ENCODE results near the gene ABCA13. TPM values are rescaled to one million over a fixed set of nuclear protein-coding genes. Genes with fewer than 3 reads are reported as not detected.

The ABCA13 gene
- polyA plus RNA-seq, 3 donors = 0.53 to 0.86 (median 0.69) TPM

DNA sequence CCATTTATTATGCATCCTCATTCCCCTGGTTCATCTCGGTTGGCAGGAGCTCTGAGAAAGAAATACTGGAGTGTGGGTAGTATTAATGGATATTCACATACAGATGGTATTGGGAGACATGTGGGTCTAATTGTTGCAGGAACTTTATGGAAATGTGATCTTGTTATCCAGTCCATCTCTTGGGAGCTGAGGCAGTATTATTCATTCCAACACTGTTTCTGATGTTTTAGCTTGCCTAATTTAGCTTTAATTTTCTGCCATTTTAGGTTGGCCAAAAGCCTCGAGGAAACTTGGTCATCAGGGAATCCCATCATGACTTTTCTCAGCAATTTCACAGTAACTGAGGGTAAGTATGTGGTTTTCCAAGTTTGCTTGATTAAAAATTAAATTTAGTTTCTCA, 125.7 kb downstream of the ABCA13 start:
- DNase-seq (ENCODE audit: low read depth in 3 of 3, low spot score in 2 of 3) = no peak

DNA sequence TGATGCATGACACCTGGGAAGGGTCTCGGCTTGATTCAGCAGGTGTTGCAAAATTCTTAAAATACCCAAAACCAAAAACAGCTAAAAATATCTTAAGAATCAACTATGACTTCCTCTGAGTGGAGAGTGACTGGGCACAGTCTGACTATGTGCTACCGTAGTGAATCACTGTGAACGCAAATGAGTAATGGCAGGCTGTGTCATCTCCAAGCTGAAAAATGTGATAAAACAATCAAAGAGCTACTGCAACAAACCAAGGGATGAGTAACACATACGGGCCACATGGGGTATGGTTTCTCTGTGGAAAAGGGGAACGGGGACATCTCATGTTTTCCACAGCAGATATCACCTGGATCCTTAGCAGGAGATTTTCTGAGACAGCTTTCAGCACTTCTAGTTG, 127.5 kb downstream of the ABCA13 start:
- no peak for DNase-seq (ENCODE audit: low read depth in 3 of 3, low spot score in 2 of 3)

DNA sequence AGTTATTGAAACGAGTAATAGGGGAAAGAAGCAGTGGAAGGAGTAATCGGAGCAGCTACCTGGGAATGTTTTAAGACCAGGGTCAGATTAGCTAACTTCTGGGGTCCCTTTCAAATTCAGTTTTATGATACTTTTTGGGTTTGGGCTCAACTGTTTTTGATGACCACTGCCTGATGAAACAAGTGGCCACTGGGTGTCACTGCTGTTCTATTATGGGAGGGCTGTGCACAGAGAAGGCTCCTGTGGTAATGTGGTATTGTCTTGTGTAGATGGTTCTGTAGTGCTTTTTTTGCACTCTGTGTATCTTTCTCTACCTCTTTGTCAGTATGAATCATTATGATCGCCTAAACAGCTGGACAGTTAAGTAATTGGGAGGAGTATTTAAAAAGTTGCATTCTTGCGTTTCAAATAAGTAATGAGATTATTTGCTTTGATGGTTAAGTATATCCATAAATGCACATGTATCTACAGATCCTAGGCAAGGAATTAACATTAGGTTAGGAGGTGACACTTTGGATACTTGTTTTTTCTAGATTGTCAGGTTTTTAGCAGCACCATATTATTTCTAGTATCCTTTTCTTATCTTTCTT, 128.4 kb downstream of the ABCA13 start:
- DNase-seq (ENCODE audit: low read depth in 3 of 3, low spot score in 2 of 3) = peak; percentile 36 to 44 (median 36)

DNA sequence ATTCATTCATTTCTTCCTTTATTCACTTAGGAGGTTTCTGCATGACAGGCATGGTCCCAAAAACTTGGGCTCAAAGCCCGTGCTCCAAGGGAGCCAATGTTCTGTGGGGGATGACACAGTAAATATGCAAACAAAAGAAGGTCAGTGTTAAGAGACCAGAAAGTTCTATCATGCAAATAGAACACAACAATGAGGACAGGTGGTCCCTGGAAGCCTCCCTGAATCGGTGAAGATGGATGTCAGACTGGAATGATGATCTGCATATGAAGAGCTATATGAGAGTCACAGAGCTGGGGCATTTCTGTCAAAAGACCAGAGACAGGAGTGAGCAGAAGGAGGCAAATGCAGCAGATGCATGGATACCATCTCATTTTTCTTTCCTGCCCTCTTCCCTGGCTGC, 129.0 kb downstream of the ABCA13 start:
- no peak for DNase-seq (ENCODE audit: low read depth in 3 of 3, low spot score in 2 of 3)

DNA sequence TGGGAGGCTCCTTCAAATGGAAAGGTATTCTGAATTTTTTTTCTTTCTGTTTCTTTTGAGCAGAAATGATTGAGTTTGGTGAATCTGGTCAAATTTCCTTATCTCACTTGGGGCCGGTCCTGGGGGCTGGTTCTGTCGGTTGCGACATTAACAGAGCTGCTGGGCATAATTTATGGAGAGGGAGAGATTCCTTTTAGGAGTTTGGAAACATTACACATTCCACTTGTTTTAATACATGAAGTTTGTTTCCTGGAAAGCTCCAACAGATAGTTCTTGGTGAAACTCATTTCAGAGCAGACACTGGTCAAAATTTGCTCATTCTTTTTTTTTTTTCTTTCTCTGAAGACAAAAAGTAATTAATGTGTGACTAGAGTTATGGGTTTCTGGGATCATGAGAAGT, 129.9 kb downstream of the ABCA13 start:
- no peak for DNase-seq (ENCODE audit: low read depth in 3 of 3, low spot score in 2 of 3)

DNA sequence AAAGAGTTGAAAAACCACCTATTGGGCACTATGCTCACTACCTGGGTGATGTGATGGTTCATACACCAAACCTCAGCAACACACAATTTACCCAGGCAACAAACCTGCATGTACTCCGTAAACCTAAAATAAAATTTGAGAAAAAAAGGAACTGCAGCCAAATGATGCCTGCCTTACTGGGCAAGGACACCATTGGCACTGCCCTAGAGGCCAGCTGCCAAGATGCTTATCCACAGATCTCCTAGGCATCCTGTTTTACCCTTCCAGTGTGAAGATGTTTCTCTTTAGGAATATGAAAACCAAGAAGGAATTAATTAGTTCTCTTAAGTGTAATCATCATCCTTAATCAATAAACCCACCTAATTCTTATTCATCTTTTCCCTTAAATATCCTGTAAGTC, 133.4 kb downstream of the ABCA13 start:
- DNase-seq (ENCODE audit: low read depth in 3 of 3, low spot score in 2 of 3) = no peak

DNA sequence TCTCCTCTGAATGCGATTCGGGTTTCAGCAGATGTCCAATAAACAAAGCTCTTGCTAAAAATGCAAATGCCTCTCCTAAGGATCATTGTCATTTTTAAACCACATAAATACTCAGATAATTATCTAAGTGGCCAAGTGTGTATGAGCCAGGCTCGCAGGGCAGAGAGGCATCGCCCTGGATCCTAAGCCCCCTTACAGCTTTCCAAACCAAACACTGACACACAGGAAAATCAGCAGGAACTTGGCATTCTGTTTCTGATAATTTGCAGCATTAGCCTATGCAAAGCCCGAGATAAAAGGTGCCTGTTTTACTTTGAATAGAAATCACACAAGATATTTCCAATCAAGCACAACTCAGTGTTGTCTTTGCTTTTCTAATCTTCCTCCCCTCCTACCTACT, 134.4 kb downstream of the ABCA13 start:
- no peak for DNase-seq (ENCODE audit: low read depth in 3 of 3, low spot score in 2 of 3)

DNA sequence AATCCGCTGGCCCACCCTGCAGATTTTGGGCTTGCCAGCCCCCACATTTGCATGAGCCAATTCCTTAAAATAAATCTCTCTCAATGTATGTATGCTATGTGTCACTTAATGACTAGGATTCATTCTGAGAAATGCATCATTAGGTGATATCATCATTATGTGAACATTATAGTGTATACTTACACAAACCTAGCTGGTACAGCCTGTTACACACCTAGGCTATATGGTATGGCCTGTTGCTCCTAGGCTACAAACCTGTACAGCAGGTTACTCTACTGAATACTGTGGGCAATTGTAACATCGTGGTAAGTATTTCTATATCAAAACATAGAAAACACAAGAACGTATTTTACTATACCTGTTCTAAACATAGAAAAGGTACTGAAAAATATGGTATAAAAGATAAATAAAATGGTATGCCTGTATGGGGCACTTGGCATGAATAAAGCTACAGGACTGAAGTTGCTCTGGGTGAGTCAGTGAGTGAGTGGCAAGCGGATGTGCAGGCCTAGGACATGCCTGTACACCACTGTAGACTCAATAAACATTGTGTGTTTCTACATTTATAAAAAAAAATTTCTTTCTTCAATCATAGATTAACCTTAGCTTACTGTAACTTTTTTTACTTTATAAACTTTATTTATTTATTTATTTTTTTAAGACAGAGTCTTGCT, 135.9 kb downstream of the ABCA13 start:
- DNase-seq (ENCODE audit: low read depth in 3 of 3, low spot score in 2 of 3) = no peak

DNA sequence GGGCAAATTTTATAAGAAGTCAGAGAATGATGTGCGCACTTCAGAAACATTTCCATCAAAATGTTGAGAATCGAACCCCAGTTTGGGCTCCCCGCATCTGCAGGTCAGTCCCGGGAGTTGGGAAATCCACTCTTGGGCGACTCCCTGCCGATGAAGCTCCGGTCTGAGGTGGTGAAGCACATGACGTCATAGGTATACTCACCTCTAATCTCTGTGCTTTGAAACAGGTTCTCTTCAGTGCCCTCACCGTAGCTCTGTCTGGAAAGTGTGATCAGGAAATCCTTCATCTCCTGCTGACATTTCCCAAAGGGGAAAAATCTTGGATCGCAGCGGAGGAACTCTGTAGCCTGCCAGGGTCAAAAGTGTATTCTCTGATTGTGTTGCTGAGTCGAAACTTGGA, 138.5 kb downstream of the ABCA13 start:
- DNase-seq (ENCODE audit: low read depth in 3 of 3, low spot score in 2 of 3) = no peak

DNA sequence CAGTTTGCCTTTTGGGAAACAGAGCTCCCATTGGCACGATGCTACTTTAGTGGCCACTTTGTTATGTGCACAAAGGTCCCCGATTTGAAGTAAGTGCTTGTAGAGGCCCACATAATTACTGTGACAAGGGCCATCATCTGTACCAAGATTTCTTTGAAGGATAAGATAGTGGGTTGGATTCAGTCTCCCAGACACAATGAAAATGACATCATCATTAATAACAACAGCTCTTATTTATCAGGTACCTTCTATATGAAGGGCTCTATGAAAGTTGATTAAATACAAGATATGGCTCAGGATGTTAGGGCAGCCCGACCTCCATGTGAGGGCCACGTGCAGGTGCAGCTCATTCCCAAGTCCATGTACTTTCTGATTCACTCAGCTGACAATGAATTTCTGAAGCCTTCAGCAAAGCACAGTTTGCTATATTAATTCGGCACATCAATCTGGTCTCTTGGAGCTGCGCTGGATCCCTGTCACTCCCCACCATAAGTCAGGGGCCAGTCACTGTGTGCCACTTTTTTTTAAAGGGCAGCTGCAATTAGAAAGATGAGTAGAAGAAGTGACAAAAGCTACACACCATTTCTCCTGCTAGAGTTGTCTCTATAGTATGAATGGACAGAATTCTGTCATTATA, 140.3 kb downstream of the ABCA13 start:
- no peak for DNase-seq (ENCODE audit: low read depth in 3 of 3, low spot score in 2 of 3)

DNA sequence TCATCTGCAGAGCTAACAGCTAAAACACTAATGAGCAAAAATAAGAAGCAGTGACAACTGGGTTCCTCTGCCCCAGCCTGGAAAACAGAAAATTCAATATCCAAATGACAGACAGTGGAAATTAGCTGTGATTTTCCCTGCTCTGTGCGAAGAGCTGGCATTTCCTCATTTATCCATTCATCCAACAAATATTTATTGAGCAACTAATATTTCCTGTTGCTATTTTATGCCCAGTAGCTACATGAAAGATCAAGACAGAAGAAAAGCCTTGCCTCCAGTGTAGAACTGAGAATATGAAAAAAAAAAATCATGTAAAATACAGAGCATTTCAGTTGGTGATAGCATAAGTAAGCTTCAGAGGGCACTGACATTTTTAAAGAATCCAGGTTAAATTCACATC, 140.9 kb downstream of the ABCA13 start:
- DNase-seq (ENCODE audit: low read depth in 3 of 3, low spot score in 2 of 3) = no peak

DNA sequence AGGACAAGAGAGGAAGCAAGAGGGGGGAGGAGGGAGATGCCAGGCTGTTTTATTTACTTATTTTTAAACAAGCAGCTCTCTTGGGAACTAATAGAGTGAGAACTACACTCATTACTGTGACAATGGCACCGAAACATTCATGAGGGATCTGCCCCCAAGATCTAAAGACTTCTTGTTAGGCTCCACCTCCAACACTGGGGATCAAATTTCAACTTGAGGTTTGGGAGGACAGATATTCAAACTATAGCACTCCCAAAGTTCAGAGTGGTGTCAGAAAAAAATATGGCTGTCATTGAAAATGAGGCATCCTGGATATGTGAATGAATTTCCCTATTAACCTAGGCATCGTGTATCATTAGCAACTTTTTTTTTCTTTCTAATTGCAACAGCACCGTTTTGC, 145.5 kb downstream of the ABCA13 start:
- no peak for DNase-seq (ENCODE audit: low read depth in 3 of 3, low spot score in 2 of 3)

DNA sequence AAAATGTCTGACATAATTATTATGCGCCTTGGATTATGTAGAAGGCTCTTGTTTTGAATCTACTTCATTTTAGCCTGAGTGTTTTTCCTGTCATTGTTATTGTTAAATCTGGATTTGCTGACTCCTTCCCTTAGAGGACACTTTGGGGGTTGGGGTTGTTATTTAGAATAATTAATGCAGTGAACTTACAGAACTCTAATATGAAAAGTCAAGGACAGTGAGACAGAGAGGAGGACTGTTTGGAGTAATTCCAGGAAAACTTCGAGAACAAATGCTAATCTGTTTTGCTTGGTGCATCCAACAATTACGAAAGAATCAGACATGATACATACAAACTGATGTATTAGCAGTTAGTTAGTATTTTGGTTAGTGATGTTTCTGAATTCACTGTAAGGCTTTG, 146.1 kb downstream of the ABCA13 start:
- DNase-seq (ENCODE audit: low read depth in 3 of 3, low spot score in 2 of 3) = no peak

DNA sequence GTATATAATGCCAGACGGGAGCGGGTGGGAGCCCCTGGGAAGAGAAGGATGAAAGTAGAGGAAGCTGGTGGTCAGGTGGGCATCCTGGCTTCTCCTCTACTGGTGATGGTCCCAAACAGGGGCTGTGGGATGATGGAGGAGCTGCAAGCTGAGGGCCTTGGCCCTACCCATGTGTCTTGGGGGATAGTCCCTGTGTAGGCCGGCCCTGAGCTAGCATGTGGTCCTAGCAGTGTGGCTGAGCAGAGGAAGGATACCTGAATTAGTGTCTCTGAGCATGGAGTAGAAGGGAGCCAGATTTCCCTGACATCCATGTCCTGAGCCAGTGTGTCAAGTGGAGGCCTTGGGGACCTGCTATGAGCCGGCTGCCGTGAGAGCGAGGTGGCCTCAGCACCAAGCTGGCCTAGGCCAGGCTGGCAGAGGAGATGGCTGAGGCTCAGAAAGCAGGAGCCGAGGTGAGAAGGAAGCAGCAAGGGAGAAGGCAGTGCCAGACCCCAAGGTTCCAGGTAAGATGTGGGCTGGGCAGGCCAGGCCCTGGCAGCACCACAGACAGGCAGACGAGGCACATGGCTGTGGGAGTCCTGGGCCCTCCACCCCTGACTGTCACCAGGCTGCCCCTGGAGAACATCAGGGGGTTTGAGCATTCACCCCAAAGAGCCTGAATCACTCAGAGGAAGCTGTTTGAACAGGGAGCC, 150.2 kb downstream of the ABCA13 start:
- no peak for DNase-seq (ENCODE audit: low read depth in 3 of 3, low spot score in 2 of 3)

DNA sequence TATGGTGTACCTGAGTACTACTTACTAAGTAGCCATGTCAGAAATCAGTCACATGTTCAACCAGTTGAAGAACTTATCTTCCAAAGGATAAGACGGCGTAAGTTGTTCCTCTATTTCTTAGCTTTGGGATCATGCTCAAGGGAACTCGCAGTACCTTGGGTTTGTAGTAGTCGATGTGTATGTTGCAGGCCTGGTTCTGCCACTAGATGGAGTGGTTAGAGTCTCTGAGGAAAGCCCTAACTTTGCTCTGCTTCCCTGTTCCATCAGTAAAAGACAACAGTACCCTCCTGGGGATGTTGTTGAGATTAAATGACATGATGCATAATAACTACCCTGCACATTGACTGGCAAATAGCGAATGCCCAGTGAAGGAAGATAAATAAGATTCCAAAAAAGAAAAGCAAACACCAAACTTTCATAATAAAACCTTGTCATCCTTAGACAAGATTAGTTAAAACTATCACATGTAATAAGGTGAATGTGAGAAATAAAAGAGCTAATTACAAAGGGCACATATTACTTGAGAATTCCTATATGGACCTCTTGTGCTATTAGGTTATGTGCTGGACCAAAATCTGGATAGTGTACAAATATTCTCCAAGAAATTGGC, 165.9 kb downstream of the ABCA13 start:
- DNase-seq (ENCODE audit: low read depth in 3 of 3, low spot score in 2 of 3) = peak in 1 of 3 donors; percentile 10

DNA sequence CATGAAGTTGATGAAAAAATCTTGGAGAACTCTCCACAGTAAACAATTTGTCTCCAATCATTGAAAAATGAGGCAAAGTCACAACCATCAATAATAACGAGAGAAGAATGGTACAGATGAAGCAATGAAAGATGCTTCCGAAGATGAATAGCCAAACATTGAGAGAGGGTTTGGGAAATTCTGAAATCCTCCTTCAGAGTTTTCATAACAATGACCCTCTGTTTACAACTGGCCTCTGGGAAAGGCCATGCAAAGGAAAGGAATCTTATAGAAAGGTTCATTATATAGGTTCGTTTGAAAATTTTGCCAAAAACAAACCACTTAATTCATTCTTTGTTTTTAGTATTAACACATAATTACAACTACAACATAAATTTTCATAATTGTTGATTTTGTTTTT, 166.5 kb downstream of the ABCA13 start:
- DNase-seq (ENCODE audit: low read depth in 3 of 3, low spot score in 2 of 3) = no peak

DNA sequence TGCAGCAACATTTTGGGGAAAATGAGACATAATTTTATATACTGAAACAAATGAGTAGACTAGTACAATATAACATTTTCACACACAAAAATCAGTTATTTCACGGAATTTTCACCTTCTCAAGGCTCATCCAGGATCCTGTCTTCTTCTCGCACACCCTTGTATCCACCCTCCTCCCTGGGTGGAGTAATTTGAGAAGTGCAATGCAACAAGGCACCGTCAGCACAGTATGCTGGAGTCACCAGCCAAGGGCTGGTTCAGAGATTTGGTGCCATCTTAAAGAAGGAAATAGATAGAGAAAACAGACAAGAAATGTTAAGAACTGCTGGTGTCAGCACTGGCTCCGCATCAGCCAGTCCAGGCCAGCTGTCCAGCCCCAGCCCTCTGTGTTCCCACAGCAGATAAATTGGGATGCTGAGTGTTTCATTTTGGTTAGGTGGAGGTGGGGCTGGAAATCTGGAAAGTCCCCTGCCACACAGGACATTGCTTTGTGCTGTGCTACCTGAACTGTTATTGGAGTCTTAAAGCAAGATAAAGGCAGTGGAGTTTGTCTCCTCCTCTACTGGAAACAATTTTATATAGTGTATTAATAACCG, 176.1 kb downstream of the ABCA13 start:
- no peak for DNase-seq (ENCODE audit: low read depth in 3 of 3, low spot score in 2 of 3)

DNA sequence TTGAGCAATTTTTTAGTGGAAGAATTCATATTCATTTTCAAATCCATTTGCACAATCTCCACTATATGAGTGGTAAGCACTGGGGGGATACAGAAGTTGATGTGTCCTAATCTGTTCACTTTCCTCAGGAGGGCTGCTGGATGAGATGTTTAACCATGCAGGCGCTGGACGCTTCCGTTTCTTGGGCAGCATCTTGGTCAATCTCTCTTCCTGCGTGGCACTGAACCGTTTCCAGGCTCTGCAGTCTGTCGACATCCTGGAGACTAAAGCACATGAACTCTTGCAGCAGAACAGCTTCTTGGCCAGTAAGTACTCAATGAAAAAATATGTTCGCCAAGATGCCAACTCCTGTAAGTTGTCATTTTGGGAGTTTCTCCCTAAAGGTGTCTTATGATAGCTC, 179.3 kb downstream of the ABCA13 start:
- no peak for DNase-seq (ENCODE audit: low read depth in 3 of 3, low spot score in 2 of 3)

DNA sequence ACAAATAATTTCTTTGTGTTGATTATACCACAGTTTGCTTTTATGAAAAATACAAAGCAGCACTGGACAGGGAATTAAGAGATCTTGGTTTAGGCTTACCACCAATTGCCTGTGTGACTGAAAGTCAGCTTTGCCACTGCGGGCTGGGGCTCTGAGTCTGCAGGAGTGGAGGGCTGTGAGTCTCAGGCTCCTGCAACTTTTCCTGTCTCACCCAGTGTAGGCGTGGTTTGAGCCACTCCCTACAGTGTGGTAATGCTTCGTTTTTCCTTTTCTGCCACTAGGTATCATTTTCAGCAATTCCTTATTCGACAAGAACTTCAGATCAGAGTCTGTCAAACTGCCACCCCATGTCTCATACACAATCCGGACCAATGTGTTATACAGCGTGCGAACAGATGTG, 180.6 kb downstream of the ABCA13 start:
- DNase-seq (ENCODE audit: low read depth in 3 of 3, low spot score in 2 of 3) = no peak

DNA sequence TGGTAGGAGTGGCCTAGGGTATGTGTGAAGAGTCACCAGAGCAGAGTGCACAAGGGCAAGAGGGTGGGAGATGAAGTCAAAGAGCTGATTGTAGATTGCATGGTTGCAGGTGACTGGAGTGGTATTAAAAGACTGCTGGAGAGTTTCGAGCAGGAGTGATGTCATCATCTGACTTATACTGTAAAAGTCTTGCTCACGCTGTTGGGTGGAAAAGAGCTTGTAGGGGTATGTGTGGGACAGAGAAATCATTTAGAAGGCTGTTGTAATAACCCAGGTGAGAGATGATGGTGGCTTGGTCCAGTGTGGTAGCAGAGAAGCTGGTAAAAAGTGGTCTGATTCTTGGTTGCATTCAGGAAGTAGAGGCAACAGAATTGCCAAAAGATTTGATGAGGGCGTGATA, 184.1 kb downstream of the ABCA13 start:
- DNase-seq (ENCODE audit: low read depth in 3 of 3, low spot score in 2 of 3) = no peak

DNA sequence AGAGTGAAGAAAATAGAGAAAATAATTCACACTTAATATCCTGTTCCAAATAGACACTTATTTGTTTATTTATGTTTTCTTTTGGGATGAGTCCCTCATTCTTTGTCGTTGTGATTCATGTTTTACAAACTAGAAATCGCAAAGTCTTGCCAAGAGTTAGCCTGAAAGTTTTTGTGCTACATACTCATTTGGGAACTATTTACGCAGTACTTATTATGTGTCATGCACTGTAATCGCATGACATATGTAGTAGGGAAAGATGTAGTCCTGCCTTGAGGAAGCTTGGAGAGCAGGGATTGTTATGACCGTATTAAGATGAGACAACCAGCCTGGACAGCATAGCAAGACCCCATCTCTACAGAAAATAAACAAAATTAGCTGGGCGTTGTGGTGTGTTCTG, 189.3 kb downstream of the ABCA13 start:
- DNase-seq (ENCODE audit: low read depth in 3 of 3, low spot score in 2 of 3) = no peak

All from right renal cortex interstitium (tissue), 3 donors.